SK-N-SH treated with all-trans-retinoic acid at 6 μM for 48 hours (cell line): ENCODE data around the gene NOLC1.

Experiments
- ATAC-seq: fragments of 200-7000 bp; cut with Tn5 transposase; 3 replicates; pipeline ENCODE4 v1.9.1; 2020; ENCODE audit warnings: mild to moderate bottlenecking, moderate library complexity
- ARNTL ChIP-seq: fragments of 450-650 bp; formaldehyde crosslinking; IDR thresholded peaks from 2 replicates; pipeline ENCODE4 v1.5.0; 2020; ENCODE audit warnings: low read depth, mild to moderate bottlenecking, moderate library complexity, borderline replicate concordance
- BACH2 ChIP-seq: fragments of 250-450 bp; sonication (Bioruptor Pico); IDR thresholded peaks from 2 replicates; pipeline ENCODE4 v1.9.0; 2021; ENCODE audit warnings: mild to moderate bottlenecking, borderline replicate concordance
- CSDC2 ChIP-seq: fragments of 250-450 bp; sonication (Bioruptor Pico); IDR thresholded peaks from 2 replicates; pipeline ENCODE4 v1.5.0; 2020; ENCODE audit warnings: mild to moderate bottlenecking, moderate library complexity
- GLIS3 ChIP-seq: fragments of 250-450 bp; sonication (Bioruptor Pico); IDR thresholded peaks from 2 replicates; pipeline ENCODE4 v1.5.0; 2020; ENCODE audit warnings: mild to moderate bottlenecking, moderate library complexity
- ISL1 ChIP-seq: fragments of 250-450 bp; sonication (Bioruptor Pico); IDR thresholded peaks from 2 replicates; pipeline ENCODE4 v2.1.2; 2022; ENCODE audit warnings: mild to moderate bottlenecking, moderate library complexity
- RARB ChIP-seq: fragments of 250-450 bp; sonication (Bioruptor Pico); IDR thresholded peaks from 2 replicates; pipeline ENCODE4 v1.8.0; 2021; ENCODE audit warnings: mild to moderate bottlenecking, moderate library complexity
- TCF4 ChIP-seq: fragments of 250-450 bp; sonication (Bioruptor Pico); IDR thresholded peaks from 2 replicates; pipeline ENCODE4 v1.8.0; 2021; ENCODE audit warnings: mild to moderate bottlenecking, moderate library complexity, borderline replicate concordance
- TOX ChIP-seq: fragments of 250-450 bp; sonication (Bioruptor Pico); IDR thresholded peaks from 2 replicates; pipeline ENCODE4 v1.8.0; 2021; ENCODE audit warnings: mild to moderate bottlenecking, moderate library complexity, borderline replicate concordance
- ZC3H10 ChIP-seq: fragments of 250-450 bp; sonication (Bioruptor Pico); IDR thresholded peaks from 2 replicates; pipeline ENCODE4 v1.5.1; 2021; ENCODE audit warnings: mild to moderate bottlenecking, moderate library complexity
- ZFP30 ChIP-seq: fragments of 450-650 bp; formaldehyde crosslinking; IDR thresholded peaks from 2 replicates; pipeline ENCODE4 v1.5.0; 2022; ENCODE audit warnings: mild to moderate bottlenecking, moderate library complexity
- ZNF565 ChIP-seq: fragments of 450-650 bp; formaldehyde crosslinking; conservative IDR thresholded peaks from 2 replicates; pipeline ENCODE4 v1.5.0; 2020; ENCODE audit warnings: low read depth, mild to moderate bottlenecking, moderate library complexity
- ZNF70 ChIP-seq: fragments of 450-650 bp; formaldehyde crosslinking; IDR thresholded peaks from 2 replicates; pipeline ENCODE4 v1.5.0; 2020; ENCODE audit warnings: mild to moderate bottlenecking, moderate library complexity
- TF ChIP-seq, protein P1 (sequence below): fragments of 250-450 bp; sonication (Bioruptor Pico); IDR thresholded peaks from 2 replicates; pipeline ENCODE4 v1.8.0; 2020; ENCODE audit warnings: mild to moderate bottlenecking, moderate library complexity, borderline replicate concordance
- TF ChIP-seq, protein P2 (sequence below): fragments of 250-450 bp; sonication (Bioruptor Pico); IDR thresholded peaks from 2 replicates; pipeline ENCODE4 v1.5.0; 2020; ENCODE audit warnings: mild to moderate bottlenecking, moderate library complexity
- TF ChIP-seq, protein P3 (sequence below): fragments of 250-450 bp; sonication (Bioruptor Pico); IDR thresholded peaks from 2 replicates; pipeline ENCODE4 v1.5.1; 2021; ENCODE audit warnings: mild to moderate bottlenecking, moderate library complexity
- TF ChIP-seq, protein P4 (sequence below): fragments of 250-450 bp; sonication (Bioruptor Pico); IDR thresholded peaks from 2 replicates; pipeline ENCODE4 v1.8.0; 2021; ENCODE audit warnings: low read depth, mild to moderate bottlenecking, moderate library complexity, borderline replicate concordance

Gene NOLC1

DNA sequence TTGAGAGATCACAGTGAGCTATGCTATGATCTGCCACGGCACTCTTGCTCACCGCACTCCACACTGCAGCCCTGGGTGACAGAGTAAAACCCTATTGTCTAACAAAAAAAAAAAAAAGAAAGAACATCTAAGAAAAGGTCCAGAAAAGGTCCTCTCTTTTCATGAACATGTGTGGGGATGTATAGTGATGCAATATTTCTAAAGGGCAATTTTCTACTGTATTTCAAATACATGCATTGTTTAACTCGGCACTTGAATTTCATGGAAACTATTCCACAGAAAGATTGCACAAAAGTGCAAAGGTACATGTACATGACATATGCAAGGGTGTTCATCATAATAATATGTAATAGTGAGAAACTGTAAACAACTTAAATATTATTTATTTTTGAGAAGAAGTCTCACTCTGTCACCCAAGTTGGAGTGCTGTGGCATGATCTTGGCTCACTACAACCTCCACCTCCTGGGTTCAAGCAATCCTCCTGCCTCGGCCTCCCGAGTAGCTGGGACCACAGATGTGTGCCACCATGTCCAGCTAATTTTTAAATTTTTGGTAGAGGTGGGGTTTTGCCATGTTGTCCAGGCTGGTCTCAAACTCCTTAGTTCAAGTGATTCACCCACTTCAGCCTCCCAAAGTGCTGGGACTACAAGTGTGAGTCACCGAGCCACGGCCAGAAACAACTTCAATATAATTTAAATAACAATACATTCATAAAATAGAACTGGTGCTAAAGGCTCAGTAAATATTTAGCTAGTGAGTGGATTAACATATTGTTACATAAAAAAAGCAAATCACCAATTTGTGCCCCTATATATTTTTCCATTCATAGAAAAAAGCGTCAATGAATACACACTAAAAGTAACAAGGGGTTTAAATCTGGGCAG lies 20.7 kb upstream of the NOLC1 start:
- no peak for ATAC-seq
- TF ChIP-seq TCF4 (no peak), BACH2 (CRISPR knock-in tag) (no peak)
- TF ChIP-seq, protein P1, sequence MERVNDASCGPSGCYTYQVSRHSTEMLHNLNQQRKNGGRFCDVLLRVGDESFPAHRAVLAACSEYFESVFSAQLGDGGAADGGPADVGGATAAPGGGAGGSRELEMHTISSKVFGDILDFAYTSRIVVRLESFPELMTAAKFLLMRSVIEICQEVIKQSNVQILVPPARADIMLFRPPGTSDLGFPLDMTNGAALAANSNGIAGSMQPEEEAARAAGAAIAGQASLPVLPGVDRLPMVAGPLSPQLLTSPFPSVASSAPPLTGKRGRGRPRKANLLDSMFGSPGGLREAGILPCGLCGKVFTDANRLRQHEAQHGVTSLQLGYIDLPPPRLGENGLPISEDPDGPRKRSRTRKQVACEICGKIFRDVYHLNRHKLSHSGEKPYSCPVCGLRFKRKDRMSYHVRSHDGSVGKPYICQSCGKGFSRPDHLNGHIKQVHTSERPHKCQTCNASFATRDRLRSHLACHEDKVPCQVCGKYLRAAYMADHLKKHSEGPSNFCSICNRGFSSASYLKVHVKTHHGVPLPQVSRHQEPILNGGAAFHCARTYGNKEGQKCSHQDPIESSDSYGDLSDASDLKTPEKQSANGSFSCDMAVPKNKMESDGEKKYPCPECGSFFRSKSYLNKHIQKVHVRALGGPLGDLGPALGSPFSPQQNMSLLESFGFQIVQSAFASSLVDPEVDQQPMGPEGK (CRISPR knock-in tag): no peak
- TF ChIP-seq, protein P2, sequence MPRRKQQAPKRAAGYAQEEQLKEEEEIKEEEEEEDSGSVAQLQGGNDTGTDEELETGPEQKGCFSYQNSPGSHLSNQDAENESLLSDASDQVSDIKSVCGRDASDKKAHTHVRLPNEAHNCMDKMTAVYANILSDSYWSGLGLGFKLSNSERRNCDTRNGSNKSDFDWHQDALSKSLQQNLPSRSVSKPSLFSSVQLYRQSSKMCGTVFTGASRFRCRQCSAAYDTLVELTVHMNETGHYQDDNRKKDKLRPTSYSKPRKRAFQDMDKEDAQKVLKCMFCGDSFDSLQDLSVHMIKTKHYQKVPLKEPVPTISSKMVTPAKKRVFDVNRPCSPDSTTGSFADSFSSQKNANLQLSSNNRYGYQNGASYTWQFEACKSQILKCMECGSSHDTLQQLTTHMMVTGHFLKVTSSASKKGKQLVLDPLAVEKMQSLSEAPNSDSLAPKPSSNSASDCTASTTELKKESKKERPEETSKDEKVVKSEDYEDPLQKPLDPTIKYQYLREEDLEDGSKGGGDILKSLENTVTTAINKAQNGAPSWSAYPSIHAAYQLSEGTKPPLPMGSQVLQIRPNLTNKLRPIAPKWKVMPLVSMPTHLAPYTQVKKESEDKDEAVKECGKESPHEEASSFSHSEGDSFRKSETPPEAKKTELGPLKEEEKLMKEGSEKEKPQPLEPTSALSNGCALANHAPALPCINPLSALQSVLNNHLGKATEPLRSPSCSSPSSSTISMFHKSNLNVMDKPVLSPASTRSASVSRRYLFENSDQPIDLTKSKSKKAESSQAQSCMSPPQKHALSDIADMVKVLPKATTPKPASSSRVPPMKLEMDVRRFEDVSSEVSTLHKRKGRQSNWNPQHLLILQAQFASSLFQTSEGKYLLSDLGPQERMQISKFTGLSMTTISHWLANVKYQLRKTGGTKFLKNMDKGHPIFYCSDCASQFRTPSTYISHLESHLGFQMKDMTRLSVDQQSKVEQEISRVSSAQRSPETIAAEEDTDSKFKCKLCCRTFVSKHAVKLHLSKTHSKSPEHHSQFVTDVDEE (CRISPR knock-in tag): no peak
- TF ChIP-seq, protein P3, sequence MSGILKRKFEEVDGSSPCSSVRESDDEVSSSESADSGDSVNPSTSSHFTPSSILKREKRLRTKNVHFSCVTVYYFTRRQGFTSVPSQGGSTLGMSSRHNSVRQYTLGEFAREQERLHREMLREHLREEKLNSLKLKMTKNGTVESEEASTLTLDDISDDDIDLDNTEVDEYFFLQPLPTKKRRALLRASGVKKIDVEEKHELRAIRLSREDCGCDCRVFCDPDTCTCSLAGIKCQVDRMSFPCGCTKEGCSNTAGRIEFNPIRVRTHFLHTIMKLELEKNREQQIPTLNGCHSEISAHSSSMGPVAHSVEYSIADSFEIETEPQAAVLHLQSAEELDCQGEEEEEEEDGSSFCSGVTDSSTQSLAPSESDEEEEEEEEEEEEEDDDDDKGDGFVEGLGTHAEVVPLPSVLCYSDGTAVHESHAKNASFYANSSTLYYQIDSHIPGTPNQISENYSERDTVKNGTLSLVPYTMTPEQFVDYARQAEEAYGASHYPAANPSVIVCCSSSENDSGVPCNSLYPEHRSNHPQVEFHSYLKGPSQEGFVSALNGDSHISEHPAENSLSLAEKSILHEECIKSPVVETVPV (CRISPR knock-in tag): no peak

DNA sequence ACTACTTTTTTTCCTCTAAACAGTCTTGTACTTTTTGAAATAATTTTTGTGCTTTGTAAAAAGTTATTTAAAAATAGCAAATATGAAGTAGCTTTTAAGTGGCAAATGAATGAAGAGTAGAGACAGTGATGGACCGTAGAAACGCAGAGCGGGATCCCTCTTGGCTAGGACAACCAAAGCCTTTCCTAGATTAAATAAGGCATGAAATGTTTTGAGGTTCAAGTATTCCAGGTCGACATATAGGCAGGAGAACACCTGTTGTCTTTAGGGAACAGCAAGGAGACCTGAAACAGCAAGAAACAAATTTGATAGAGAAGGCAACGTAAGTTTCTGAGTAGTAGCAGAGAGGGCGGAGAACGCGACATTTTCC lies 20.0 kb upstream of the NOLC1 start:
- TF ChIP-seq ZNF565 (no peak), RARB (no peak), GLIS3 (CRISPR knock-in tag) (no peak), ZC3H10 (CRISPR knock-in tag) (no peak), ZFP30 (CRISPR knock-in tag) (no peak), TOX (CRISPR knock-in tag) (no peak), CSDC2 (CRISPR knock-in tag) (no peak), ISL1 (CRISPR knock-in tag) (no peak), ARNTL (CRISPR knock-in tag) (no peak), ZNF70 (no peak)
- TF ChIP-seq, protein P3 (CRISPR knock-in tag): no peak
- TF ChIP-seq, protein P1 (CRISPR knock-in tag): no peak
- TF ChIP-seq, protein P4, sequence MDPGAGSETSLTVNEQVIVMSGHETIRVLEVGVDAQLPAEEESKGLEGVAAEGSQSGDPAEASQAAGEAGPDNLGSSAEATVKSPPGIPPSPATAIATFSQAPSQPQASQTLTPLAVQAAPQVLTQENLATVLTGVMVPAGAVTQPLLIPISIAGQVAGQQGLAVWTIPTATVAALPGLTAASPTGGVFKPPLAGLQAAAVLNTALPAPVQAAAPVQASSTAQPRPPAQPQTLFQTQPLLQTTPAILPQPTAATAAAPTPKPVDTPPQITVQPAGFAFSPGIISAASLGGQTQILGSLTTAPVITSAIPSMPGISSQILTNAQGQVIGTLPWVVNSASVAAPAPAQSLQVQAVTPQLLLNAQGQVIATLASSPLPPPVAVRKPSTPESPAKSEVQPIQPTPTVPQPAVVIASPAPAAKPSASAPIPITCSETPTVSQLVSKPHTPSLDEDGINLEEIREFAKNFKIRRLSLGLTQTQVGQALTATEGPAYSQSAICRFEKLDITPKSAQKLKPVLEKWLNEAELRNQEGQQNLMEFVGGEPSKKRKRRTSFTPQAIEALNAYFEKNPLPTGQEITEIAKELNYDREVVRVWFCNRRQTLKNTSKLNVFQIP (CRISPR knock-in tag): no peak
- TF ChIP-seq, all 23 proteins: peak for 0
- no peak for ATAC-seq
